Measurements from ENCODE around the gene ZNF827.

- TF ChIP-seq FOXA1 (IDR thresholded peaks at IDR 0.05) (no peak), SUZ12 (IDR thresholded peaks at IDR 0.05) (no peak), BHLHE40 (IDR thresholded peaks at IDR 0.05; ENCODE audit: borderline replicate concordance) (no peak), SP1 (IDR thresholded peaks at IDR 0.05) (no peak), FOXM1 (IDR thresholded peaks at IDR 0.05; ENCODE audit: borderline replicate concordance) (no peak), LEF1 (IDR thresholded peaks at IDR 0.05; ENCODE audit: borderline replicate concordance) (no peak), ELF4 (IDR thresholded peaks at IDR 0.05) (no peak), CTBP1 (IDR thresholded peaks at IDR 0.05; ENCODE audit: borderline replicate concordance) (no peak), HDGF (IDR thresholded peaks at IDR 0.05; ENCODE audit: borderline replicate concordance) (no peak), TARDBP (IDR thresholded peaks at IDR 0.05) (no peak), ZNF384 (IDR thresholded peaks at IDR 0.05) (no peak)
Measured at GRCh38 chr4:145775406-145775805, 163.2 kb downstream of the ZNF827 start.

Measured in HEK293T (cell line).